HG03354 (cell line): Measurements from ENCODE around the gene ACTL8.

Experiments used
- ATAC-seq: cut with Tn5 transposase; IDR thresholded peaks from one replicate; pipeline ENCODE4 v1.9.1; 2021; ENCODE audit warnings: mild to moderate bottlenecking; ENCODE audit not compliant: unreplicated experiment, poor library complexity, severe bottlenecking

The ACTL8 gene

GRCh38 chr1:17765444-17766411 is 10.6 kb downstream of the ACTL8 start:
- no peak for ATAC-seq

GRCh38 chr1:17768651-17769241 is 13.6 kb downstream of the ACTL8 start:
- ATAC-seq = no peak

GRCh38 chr1:17770983-17771382 is 15.8 kb downstream of the ACTL8 start:
- ATAC-seq = no peak

- ATAC-seq = no peak
These were observed 17.6 kb downstream of the ACTL8 start for GRCh38 chr1:17772615-17773212.

GRCh38 chr1:17773591-17774326 is 18.6 kb downstream of the ACTL8 start:
- no peak for ATAC-seq

- no peak for ATAC-seq
These were observed 19.3 kb downstream of the ACTL8 start for GRCh38 chr1:17774452-17774851.

GRCh38 chr1:17775796-17776195 is 20.7 kb downstream of the ACTL8 start:
- ATAC-seq = no peak

GRCh38 chr1:17776426-17776825 is 21.3 kb downstream of the ACTL8 start:
- no peak for ATAC-seq

GRCh38 chr1:17777330-17777729 is 22.2 kb downstream of the ACTL8 start:
- ATAC-seq = no peak

- ATAC-seq = no peak
These were observed 22.7 kb downstream of the ACTL8 start for GRCh38 chr1:17777818-17778217.

- ATAC-seq = no peak
These were observed 25.8 kb downstream of the ACTL8 start for GRCh38 chr1:17780916-17781315.

- ATAC-seq = no peak
These were observed 34.8 kb downstream of the ACTL8 start for GRCh38 chr1:17789926-17790325.

GRCh38 chr1:17790383-17791054 is 35.4 kb downstream of the ACTL8 start:
- ATAC-seq = no peak

- ATAC-seq = no peak
These were observed 35.9 kb downstream of the ACTL8 start for GRCh38 chr1:17791055-17791390.

- ATAC-seq = no peak
These were observed 36.3 kb downstream of the ACTL8 start for GRCh38 chr1:17791480-17791879.

- ATAC-seq = no peak
These were observed 37.3 kb downstream of the ACTL8 start for GRCh38 chr1:17792421-17792820.

- ATAC-seq = no peak
These were observed 40.1 kb downstream of the ACTL8 start for GRCh38 chr1:17795081-17795809.

GRCh38 chr1:17795836-17796645 is 40.9 kb downstream of the ACTL8 start:
- ATAC-seq = no peak
